GM18507 (cell line): ENCODE data around the gene STT3B.
"Not testable (repeated sequence)": the region's sequence is repeated elsewhere in the genome, so short reads cannot be mapped to it uniquely, and the experiment has no call there.

Experiments used
- DNase-seq: peaks from one replicate; pipeline ENCODE4 v3.0.0; 2011; ENCODE audit warnings: low read depth; ENCODE audit not compliant: insufficient read length; ENCODE audit errors: extremely low spot score
- FAIRE-seq: peaks from 2 replicates; lab custom pipeline; 2011; peaks lifted over from hg19 to GRCh38; lab: Jason Lieb, UNC

STT3B gene

DNA sequence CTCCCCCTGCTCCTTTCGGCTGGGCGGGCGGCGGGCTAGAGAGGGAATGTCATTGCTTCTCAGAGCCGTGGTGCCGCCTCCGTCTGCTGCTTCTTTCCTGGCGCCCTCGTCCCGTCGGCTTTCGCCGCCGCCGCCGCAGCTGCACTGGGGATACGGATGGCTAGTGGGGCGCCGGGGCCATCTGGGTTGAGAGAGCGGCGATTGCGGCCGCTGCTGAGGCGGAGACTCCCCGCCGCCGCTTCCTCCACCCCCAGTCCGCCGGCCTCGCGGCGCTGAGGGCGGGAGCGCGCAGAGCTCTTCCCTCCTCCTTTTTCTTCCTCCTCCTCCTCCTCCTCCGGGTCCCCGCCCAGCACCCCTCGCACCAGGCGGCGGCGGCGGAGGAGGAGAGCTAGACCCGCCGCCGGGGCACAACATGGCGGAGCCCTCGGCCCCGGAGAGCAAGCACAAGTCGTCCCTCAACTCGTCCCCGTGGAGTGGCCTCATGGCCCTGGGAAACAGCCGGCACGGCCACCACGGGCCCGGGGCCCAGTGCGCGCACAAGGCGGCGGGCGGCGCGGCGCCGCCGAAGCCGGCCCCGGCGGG, at the start of gene STT3B:
STT3B (plus strand) TSS at position 339 of the 582 bp plus-strand sequence; CDS start at position 413, 74 bp downstream.
- DNase-seq (peak; percentile 28), FAIRE-seq (no peak)

DNA sequence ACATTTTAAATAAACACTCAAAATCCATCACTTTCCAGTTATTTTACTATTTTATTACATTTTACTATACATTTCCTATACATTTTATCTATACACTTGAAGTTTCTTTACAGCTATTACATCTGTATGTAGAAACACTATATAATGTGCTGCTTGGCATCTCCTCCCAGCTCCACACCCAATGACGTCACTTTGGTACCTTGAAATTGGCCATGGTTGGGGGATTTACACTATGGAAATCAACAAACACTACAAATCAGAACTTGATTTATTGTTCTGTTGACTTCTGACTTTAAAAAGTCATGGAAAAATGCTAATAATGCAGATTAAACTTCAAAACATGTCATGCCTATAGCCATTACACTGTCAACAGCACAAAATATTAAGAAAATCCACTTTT, 48.9 kb upstream of the STT3B start:
- DNase-seq (no peak), FAIRE-seq (no peak)

DNA sequence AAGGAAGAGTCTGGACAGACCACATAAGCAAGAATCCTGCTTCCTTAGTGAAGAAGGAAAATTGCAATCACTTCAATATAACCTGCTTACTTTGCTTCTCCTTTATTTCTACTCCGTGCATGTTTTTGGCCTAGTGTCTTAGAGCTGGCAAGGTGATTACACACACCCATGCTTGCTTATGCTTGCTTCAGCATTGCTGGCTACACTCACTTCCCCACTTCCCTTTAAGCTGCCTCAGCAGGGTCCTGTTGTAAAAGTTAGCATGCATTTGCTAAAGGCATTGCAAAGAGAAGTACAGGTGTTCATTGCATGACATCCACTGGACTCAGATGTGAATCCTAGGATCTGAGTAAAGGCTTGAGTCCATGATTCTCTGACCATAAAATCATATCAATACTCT, 47.5 kb upstream of the STT3B start:
- DNase-seq = no peak
- no peak for FAIRE-seq

DNA sequence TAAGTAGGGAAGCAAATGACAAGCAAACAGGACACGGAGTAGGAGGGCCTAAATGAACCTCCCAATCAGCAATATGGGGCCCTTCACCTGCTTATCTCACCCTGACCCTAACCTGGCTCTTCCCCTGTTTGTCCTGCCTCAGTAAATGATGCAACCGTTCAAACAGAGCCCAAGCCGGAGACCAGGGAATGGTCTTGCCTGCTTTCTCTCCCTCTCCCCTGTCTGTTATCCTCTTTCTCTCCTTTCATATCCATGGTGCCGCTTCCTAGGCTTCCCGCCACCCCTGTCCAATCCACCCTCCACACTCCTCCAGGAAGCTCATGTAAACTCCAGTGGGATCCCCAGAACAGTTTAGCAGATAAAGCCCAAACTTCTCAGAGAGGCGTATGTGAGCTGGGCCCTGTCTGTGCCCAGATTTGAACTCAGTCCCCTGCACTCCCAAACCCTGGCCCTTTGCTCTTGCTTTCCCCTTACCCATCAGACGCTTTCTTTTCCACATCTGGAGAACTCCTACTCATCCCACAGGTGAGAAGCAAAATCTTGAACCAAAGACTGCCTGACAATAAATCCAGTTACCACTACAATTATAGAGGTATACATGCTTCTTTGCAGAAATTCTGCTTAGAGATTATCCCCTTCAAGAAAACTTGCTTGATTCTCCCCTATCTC, 45.7 kb upstream of the STT3B start:
- FAIRE-seq (no peak), DNase-seq (no peak)

DNA sequence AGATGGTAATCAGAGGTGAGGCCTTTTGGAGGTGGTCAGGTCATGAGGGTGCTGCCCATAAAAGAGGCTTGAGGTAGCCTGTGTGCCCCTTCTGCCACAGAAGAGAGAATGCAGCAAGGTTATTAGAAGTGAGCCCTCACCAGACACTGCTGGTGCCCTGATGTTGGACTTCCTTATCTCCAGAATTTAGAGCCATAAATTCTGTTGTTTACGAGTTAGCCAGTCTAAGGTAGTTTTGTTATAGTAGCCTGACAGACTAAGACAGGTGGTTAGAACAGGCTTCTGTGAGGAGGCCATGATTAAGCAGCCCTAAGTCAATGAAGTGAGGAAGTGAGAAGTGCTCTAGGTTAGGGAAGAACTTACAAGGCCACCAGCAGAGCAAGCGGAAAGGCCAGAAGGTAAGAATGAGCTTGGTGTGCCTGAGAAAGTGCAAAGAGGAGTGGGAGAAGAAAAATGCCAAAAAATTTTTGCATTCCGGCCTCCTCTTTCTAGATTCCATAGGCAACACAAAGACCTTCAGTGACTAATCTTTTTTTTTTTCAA, 44.2 kb upstream of the STT3B start:
- FAIRE-seq (no peak), DNase-seq (no peak)

DNA sequence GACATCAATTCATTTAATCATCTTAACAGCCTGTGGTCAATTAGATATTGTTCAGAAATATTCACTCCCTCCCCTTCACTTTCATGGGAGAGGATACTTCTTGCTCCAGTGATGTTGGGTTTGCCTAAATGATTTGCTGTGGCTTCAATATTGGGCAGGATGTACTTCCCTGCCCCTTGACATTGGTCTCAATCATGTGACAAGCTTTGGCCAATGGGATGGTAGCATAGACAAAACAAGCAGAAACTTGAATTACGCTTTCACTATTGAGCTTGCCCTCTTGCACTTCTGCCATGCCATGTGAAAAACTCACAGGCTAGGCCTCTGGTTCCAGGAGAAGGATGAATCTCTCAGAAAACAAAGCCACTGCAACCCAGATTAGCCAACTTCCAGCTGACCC, 42.2 kb upstream of the STT3B start:
- no peak for DNase-seq
- FAIRE-seq = no peak

DNA sequence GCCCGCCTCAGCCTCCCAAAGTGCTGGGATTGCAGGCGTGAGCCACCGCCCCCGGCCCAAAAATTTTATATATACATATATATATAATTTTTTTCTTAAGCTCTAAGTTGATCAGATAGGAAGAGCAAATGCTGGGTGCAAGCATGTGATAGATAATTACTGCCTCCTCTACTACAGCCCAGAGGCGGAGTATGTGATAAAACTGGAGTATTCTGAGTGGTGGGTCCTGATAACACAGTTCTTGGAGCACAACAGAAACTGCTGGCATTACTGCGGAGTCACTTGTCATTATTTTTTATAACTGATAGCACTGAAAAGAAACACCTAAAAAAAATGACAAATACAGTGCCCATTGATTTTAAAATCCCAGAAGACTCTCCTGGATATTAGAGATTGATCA, 41.1 kb upstream of the STT3B start:
- DNase-seq (no peak), FAIRE-seq (no peak)

DNA sequence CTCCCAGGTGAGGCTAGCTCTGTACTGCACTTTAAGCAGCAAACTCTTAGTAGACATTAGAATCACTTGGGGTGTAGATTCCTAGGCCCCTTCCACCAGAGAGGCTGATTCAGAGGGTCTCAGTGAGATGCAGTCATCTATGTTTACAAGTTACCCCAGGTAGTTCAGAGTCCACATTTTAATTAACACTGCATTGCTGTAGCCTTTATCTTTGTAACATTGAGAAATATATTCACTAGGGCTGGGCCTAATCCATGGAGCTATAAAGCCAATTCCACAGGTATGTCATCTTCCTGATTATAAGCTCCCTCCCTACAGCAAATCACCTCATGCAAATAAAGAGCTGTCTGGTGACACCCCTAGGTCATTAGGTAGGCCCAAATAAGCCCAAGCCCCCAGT, 39.6 kb upstream of the STT3B start:
- no peak for FAIRE-seq
- no peak for DNase-seq

DNA sequence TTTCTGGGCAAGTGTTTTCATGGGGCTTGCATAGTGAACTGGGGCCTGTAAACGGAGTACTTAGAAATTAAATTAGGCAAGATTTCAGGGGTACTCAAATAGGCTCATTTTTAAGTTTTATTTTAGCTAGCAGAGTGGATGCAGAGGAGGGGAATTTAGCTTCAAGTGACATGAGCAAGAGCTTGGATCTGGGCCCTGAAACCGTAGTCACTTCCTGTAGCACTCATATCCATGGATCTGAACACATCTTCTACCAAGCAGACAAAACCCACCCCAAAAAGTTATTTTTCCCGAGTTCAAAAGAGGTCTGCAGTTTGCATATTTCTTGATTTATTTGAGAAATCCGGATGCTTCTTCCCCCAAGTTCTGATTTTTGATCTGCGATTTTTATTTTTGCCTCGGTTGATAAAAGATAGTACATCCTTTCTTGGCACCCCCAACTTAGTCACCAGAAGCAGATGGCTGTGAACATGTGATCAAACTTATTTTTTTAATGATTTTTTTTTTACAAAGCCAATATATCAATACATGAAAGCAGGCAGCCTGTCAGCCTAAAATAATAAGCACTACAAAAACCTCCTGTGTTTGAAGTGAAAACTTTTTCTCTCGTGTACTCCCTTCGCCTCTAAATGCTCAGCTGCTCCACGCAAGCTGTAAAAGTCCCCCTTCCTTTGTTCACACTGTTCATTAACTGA, 36.6 kb upstream of the STT3B start:
- FAIRE-seq (no peak), DNase-seq (no peak)

DNA sequence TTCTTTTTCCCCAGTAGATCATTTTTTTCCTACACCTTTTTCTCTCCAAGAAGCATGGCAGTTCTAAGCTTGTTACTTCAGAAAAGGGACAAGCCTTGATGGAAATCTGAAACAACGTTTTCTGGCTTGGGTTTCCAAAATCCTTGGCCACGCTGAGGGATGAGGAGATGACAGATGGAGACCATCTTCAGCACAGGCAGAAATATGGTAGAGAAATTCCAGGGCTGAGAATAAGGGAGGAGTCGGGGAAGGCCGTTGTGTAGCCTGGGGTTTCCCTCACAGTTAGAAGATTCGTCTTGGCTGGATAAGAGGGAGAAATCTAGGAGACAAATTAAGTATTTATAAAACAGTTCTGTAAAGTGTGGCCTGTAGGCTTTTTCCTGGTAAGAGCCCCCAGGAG, 33.9 kb upstream of the STT3B start:
- no peak for FAIRE-seq

DNA sequence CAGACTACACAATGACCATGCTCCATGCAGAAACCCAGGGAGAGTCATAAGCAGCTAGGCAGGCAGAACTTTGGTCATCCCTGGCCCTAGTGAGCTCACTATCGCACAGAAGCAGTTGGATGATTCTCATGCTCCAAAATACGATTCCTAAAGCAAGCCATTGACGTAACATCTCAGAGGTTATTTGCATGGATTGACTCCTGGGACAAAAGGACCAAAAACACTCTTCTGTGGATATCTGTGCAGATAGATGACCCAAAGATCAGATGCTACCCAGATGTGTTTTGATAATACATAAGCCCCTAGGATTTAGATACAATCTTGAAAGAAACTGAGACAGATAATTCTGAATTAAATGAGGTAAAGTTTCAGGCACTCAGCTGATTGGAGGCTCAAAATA, 33.4 kb upstream of the STT3B start:
- DNase-seq (no peak), FAIRE-seq (no peak)

More for the DNA sequence above, 33.9 kb upstream of the STT3B start:
- DNase-seq = no peak

DNA sequence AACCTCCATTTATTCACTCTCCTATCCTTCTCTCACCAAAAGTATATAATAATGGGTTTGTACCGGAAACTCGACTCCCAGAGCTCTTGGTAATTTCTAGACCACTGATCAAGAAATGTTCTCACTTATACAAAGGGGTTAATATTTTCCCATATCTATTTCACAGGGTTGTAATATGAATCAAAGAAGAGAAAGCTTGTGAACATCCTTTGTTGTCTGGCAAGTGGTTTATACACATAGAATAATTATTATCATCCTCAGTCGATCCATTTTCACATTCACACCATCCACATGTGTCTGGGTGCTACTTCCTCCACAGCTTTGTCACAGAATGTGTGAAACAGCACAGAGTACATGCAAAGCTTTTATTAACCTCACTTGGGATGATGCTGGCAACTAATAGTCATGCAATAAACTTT, 29.9 kb upstream of the STT3B start:
- DNase-seq (no peak), FAIRE-seq (no peak)

DNA sequence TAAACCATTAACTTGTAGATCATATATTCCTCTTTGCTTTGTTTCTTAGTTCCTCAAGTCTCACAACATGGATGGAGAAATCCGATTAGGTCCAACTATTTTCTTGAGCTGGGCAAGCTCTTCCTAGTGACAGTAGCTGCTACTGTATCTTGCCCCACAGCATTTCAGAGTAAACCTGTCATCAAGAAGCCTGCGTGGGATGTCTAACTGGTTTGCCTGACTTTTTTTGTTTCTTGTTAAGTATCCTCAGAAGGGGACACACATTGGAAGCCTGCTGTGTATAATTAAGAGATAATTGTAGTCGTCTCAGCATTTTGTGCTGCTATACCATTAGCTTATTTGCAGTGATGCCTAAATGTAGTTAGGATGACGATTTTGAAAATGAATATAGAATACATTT, 29.3 kb upstream of the STT3B start:
- no peak for DNase-seq
- FAIRE-seq = no peak

DNA sequence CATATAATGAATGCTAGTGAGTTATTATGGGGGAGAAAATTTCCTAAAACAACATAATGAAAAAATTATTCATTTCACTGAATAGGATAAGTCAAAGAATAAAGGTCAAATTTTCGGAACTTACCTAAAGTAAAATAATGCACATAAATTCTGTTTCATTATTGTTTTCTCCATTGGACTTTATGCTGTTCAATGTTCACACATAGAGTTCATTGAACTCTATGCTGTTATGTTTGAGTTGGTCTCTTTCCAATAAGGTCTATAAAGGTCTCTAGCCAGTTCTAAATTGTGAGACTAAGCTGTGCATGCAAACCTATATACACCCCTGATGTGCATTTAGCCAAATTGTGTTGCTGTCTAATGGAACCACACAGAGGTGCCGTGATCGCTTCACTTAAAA, 28.5 kb upstream of the STT3B start:
- no peak for FAIRE-seq
- DNase-seq = no peak

DNA sequence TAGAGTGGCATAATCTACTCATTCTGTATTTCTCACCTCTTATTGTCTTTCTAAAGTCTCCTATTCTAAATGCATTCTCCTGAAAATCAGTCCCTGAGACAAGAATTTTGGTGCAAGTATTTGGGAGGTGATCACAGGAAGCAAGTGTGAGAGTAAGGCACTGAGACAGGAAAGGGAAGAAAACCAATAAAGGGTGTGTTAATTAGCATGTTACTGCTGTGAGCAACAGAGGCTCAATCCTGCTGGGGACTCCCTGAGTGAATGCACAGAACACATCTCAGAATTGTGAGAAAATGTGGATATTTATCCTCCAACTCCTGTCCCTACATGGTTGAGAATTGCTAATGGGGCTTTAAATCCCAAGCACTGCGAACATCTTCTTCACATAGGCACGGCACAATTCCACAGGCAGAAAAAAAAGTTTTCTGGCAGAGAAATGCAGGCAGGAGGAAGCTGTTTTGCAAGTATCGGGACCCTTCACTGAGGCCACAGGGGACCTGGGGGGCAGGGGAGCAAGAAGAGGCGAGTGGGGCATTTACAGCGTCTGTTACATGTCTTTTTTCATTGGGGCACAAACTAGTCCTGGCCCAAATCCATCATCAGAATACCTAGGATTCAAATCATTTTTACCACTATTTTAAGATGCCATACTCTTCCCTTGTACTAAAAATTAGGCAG, 27.2 kb upstream of the STT3B start:
- FAIRE-seq = no peak
- DNase-seq = no peak

DNA sequence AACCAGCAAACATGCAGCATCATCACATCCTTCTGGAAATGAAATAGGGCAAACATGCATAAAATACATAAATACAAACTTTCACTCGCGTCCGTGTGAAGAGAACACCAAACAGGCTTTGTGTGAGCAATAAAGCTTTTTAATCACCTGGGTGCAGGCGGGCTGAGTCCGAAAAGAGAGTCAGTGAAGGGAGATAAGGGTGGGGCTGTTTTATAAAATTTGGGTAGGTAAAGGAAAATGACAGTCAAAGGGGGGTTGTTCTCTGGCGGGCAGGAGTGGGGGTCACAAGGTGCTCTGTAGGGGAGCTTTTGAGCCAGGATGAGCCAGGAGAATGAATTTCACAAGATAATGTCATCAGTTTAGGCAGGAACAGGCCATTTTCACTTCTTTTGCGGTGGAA, 26.2 kb upstream of the STT3B start:
- DNase-seq, FAIRE-seq: not testable (repeated sequence)

DNA sequence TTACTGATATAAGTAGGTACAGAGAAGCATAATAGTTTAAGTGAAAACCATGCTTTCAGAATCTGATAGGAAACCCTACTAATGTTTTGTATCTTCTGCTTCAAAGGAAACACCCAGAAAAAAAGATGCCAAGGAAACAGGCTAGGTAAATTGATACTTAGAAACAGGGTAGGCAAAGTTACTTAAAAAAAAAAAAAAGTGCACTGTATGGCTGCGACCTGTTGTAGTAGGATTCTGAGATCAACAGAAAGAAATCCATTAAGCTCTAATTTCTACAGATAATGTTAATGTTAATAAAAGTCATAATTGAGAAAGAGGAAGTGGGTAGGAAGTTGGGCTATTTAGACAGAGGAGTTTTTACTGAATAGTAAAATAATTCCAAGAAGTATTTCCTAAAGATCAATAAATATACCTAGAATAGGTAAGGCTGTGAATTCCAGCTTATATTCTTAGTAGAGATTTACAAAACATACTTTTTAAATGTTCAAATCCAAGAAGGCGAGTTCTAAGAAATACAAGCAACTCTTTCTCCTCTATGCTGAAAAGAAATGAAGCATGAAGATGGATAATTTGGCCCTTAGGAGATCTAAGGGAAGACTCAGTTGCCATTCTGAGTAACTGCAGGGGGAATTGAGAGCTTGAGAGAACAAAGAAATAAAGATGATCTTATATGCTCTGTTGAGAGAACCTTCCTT, 24.1 kb upstream of the STT3B start:
- DNase-seq (no peak), FAIRE-seq (no peak)

DNA sequence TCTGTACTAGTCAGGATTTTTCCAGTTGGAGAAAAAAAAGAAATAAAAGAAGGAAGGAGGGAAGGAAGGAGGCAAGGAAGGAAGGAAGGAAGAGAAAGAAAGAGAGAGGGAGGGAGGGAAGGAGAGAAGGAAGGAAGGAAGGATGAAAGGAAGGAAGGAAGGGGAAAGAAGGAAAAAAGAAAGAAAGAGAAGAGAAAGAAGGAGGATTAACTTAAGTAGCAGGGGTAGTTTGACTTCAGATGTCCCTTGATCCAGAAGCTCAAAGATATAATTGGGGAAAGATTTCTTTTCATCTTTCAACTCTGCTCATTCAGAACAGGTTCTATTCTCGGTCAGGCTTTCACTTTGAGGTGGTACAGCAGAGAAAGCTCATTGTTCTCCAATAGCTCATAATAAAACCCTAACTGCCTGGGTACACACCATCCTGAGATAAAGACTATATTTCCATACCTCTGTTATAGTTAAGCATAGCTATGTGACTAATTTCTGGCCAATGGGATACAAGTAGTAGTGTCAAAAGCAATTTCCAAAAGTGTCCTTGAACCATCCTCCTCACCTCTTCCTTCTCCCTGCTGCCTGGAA, 23.5 kb upstream of the STT3B start:
- DNase-seq = no peak
- no peak for FAIRE-seq

DNA sequence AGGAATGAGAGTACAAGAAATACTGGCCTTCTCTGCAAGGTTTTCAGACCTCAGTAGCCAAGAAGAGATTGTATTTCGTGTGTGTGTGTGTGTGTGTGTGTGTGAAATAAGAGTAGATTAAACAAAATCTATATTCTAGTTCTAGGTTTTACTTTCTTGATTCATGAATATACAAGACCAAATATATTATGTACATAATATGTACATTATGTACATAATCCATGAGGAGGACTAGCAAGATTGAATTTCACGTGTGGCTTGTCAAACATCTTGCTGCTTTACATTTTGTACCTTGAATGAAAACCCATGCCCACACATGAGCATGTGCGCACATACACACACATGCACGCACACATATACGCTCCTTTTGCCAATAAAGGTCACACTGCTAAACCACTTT, 18.2 kb upstream of the STT3B start:
- DNase-seq (no peak), FAIRE-seq (no peak)
